Adipocyte (in vitro differentiated cells): Measurements from ENCODE around the gene C20orf204.

Source experiments
- DNase-seq: peaks from one replicate; pipeline ENCODE4 v3.0.0-alpha.2; 2015; ENCODE audit warnings: low read depth
- H3K27me3 ChIP-seq: replicated peaks from 2 replicates; pipeline ENCODE4 v1.7.0; 2013; ENCODE audit warnings: mild to moderate bottlenecking, low read length, moderate library complexity; ENCODE audit not compliant: control insufficient read depth, insufficient read depth
- H3K36me3 ChIP-seq: 2 replicates; pipeline ENCODE4 v1.7.0; 2013; ENCODE audit warnings: low read length, mild to moderate bottlenecking, moderate library complexity; ENCODE audit not compliant: control insufficient read depth, insufficient read depth, severe bottlenecking
- H3K4me1 ChIP-seq: 2 replicates; pipeline ENCODE4 v1.7.0; 2013; ENCODE audit warnings: mild to moderate bottlenecking, low read length, moderate library complexity; ENCODE audit not compliant: control insufficient read depth, insufficient read depth
- H3K4me3 ChIP-seq: 2 replicates; pipeline ENCODE4 v1.7.0; 2013; ENCODE audit warnings: mild to moderate bottlenecking, low read length, moderate library complexity
- H3K9ac ChIP-seq: 2 replicates; pipeline ENCODE4 v1.7.0; 2013; ENCODE audit warnings: mild to moderate bottlenecking, low read length, moderate library complexity
- H3K9me3 ChIP-seq: 2 replicates; pipeline ENCODE4 v1.7.0; 2013; ENCODE audit warnings: mild to moderate bottlenecking, low read length, moderate library complexity; ENCODE audit not compliant: control insufficient read depth

The C20orf204 gene

DNA sequence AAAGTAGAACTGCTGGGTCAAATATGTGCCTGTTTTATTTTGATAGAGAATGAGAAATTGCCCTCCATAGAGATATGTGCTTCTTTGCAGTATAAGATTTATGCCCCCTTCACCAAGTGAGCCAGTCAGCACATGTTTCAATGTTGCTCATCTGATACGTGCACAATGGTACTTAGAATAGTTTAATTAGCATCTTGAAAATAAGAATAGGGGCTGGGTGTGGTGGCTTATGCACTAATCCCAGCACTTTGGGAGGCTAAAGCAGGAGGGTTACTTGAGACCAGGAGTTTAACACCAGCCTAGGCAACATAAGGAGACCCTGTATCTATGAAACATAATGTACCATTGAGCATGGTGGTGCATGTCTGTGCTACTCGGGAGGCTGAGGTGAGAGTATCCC lies 20.3 kb upstream of the C20orf204 start:
- Histone ChIP-seq H3K4me1 (peaks cover 11% of the 10 kb centered on the region), H3K9ac (no peak overlapping the region), H3K36me3 (peaks cover 70% of the 10 kb centered on the region), H3K9me3 (no peaks in the 10 kb centered on the region), H3K27me3 (no peaks in the 10 kb centered on the region), H3K4me3 (no peak overlapping the region)
- DNase-seq = no peak

DNA sequence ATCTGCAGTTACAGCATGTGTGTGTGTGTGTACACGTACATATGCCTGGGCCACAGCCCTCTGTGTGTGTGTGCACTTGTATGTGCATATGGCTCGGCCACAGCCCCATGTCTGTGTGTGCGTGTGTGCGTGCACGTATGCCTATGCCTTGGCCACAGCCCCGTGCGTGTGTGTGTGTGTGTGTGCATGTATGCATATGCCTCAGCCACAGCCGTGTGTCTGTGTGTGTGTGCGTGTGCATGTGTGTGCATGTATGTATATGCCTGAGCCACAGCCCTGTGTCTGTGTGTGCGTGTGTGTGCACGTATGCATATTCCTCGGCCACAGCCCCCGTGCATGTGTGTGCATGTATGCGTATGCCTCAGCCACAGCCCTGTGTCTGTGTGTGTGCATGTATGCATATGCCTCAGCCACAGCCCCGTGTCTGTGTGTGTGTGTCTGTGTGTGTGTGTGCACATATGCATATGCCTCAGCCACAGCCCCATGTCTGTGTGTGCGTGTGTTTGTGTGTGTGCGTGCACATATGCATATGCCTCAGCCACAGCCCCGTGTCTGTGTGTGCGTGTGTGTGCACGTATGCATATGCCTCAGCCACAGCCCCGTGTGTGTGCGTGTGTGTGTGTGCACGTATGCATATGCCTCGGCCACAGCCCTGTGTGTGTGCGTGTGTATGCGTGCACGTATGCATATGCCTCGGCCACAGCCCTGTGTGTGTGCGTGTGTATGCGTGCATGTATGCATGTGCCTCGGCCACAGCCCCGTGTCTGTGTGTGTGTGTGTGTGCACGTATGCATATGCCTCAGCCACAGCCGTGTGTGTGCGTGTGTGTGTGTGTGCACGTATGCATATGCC lies 14.6 kb upstream of the C20orf204 start:
- no peak overlapping the region for H3K4me3 ChIP-seq
- no peak overlapping the region for H3K9ac ChIP-seq
- peaks cover 11% of the 10 kb centered on the region for H3K4me1 ChIP-seq
- no peaks in the 10 kb centered on the region for H3K27me3 ChIP-seq
- H3K36me3 ChIP-seq = peaks cover 84% of the 10 kb centered on the region
- H3K9me3 ChIP-seq = no peaks in the 10 kb centered on the region
- no peak for DNase-seq

DNA sequence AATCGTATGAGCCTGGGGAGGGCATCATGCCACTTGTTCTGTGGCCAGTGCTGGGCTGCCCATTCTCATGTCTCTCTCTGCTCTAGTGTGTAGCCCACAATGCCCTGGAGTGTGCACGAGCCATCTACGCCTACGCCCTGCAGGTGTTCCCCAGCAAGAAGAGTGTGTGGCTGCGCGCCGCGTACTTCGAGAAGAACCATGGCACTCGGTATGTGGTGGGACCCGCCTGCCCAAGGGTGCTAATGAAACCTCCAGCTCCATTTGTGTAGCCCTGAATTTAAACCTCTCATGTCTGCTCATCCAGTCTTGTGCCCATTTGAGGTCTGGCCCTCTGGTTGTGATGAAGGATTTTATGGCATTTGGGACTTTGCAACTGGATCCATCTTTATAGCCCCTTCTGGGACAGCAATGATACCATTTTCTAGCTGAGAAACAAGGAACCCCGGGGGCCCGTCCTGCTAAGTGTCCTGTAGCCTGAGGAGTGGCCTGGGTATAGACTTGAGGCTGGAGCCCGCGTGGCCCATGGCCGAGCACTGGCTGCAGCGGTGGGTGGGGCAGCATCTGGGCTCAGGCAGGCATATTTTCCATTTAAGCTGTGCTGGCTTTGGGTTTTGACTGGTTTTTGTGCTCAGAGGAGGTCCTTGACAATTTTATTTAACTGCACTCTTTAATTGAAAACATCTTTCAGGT lies 13.2 kb upstream of the C20orf204 start:
- Histone ChIP-seq H3K9ac (no peak overlapping the region), H3K27me3 (no peaks in the 10 kb centered on the region), H3K4me3 (no peak overlapping the region), H3K36me3 (peaks cover 91% of the 10 kb centered on the region), H3K9me3 (no peaks in the 10 kb centered on the region), H3K4me1 (peaks cover 11% of the 10 kb centered on the region)
- DNase-seq = no peak

DNA sequence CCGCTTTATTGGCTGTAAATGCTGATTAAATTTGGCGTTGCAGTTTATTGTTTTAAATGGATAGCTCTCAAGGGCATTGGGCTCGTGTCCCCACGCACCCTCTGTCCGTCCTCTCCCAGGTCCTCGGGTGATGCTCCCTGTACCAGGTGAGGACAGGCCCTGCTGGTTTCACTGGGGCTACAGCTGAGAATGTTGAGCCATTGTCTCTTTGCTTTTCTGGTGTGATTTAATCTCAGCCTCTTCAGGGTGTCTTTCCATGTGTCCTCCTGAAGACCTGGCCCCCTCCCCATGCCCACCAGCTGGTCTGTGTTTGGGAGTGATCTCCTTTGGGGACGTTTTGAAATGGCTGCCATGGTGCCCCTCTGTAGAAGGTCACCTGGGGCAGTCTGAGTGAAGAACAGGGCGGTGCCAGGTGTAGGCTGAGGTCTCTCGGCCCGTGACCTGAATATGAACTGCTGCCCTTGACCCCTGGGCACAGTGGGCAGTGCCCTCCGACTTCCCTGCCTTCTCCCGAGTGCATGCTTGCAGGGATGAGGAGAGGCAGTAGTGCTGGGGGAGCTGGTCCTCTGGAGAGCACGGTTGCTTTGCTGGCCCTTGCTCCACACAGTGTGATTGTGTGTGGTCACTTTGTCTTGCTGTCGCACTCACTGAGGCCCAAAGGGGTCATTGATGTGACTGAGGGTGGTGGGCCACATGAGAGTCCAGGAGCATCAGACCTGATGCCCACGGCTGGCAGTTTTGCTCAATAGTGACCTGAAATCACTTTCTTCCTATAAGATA lies 12.4 kb upstream of the C20orf204 start:
- Histone ChIP-seq H3K36me3 (peaks cover 91% of the 10 kb centered on the region), H3K4me1 (peaks cover 11% of the 10 kb centered on the region), H3K27me3 (no peaks in the 10 kb centered on the region), H3K9me3 (no peaks in the 10 kb centered on the region), H3K4me3 (no peak overlapping the region), H3K9ac (no peak overlapping the region)
- no peak for DNase-seq

DNA sequence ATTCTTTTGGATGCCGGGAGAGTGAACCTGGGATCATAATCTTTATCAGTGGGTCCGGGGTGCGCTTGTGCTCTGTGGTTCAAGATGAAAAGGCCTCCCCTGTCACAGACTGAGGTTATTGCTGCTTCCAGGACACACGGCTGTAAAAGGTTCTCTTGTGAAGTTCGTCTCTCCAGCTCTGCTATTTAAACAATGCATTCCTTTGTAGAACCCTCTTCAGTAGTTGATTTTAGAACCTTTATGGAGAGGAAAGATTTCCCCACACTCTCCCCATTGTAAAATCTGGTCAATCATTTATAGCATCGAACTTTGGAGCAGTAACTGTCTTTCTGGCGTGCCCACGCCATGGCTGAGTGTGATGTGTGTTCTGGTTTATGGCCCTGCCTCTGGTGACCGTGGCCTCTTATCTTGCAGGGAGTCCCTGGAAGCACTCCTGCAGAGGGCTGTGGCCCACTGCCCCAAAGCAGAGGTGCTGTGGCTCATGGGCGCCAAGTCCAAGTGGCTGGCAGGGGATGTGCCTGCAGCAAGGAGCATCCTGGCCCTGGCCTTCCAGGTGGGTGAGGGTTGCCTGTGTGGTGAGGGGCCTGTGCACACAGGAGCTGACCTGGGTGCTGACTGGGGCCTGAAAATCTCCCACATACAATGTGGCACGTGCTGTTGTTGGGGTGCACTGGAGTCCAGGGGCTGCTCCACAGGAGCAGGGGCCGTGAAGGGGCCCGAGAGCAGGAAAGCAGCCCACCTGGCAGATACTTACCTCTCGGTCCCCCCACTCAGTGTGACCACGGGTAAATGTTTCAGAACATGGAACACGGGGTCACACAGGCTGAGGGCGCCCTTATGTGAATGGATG lies 11.6 kb upstream of the C20orf204 start:
- H3K9me3 ChIP-seq = no peaks in the 10 kb centered on the region
- H3K9ac ChIP-seq = no peak overlapping the region
- peaks cover 92% of the 10 kb centered on the region for H3K36me3 ChIP-seq
- no peak for DNase-seq
- H3K27me3 ChIP-seq = no peaks in the 10 kb centered on the region
- no peak overlapping the region for H3K4me3 ChIP-seq
- H3K4me1 ChIP-seq = peaks cover 9% of the 10 kb centered on the region

DNA sequence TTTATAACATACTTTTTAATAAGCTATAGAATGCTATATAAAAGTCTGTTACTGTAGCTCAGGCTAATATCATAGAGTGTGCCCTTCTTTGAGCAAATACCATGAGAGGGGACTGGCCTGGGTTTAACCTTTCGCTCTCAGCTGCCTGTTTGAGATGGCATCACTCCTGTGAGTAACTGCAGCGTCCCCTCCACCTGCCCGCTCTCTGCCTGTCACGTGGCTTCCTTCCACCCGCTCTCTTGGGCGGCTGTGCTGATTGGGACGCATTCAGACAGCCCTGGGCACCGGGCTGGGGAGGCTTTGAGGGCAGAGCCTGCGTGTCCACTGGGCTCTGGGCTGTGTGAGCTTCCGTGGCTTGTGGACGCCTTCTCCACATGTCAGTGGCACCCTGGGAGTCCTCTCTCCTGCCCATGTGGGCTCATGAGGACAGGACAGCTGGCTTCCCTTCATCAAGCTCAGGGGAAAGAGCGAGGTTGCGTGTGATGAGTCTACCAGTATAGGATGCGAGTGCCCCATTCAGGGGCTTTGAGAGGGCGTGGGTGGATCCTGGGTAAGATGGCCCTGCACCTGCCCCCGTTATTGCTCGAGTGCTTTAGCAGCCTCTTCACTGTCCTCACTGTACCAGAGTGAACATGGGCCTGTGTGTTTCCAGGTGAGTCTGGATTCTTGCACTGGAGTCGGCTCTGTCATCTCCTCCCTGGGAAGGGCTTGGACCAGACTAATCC lies 10.7 kb upstream of the C20orf204 start:
- peaks cover 95% of the 10 kb centered on the region for H3K36me3 ChIP-seq
- H3K27me3 ChIP-seq = no peaks in the 10 kb centered on the region
- H3K9me3 ChIP-seq = no peaks in the 10 kb centered on the region
- H3K4me1 ChIP-seq = peaks cover 2% of the 10 kb centered on the region
- no peak for DNase-seq
- H3K4me3 ChIP-seq = no peak overlapping the region
- H3K9ac ChIP-seq = no peak overlapping the region

DNA sequence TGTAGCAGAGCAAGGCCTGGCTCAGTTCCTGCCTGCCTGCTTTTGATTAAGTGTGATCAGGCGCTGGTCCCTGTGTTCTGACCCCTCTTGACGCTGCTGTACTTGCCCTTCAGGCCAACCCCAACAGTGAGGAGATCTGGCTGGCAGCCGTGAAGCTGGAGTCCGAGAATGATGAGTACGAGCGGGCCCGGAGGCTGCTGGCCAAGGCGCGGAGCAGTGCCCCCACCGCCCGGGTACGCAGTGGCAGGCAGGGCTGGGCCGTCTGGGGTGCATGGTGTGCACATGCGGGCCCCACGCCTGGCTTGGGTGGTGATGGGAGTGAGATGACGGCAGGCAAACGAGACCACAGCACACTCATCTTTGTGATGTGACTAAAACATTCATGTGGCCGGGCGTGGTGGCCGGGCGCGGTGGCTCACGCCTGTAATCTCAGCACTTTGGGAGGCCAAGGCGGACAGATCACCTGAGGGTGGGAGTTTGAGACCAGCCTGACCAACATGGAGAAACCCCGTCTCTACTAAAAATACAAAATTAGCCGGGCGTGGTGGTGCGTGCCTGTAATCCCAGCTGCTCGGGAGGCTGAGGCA lies 10.1 kb upstream of the C20orf204 start:
- H3K27me3 ChIP-seq = no peaks in the 10 kb centered on the region
- no peak overlapping the region for H3K9ac ChIP-seq
- no peaks in the 10 kb centered on the region for H3K4me1 ChIP-seq
- no peaks in the 10 kb centered on the region for H3K9me3 ChIP-seq
- no peak for DNase-seq
- H3K4me3 ChIP-seq = no peak overlapping the region
- H3K36me3 ChIP-seq = peaks cover 98% of the 10 kb centered on the region

DNA sequence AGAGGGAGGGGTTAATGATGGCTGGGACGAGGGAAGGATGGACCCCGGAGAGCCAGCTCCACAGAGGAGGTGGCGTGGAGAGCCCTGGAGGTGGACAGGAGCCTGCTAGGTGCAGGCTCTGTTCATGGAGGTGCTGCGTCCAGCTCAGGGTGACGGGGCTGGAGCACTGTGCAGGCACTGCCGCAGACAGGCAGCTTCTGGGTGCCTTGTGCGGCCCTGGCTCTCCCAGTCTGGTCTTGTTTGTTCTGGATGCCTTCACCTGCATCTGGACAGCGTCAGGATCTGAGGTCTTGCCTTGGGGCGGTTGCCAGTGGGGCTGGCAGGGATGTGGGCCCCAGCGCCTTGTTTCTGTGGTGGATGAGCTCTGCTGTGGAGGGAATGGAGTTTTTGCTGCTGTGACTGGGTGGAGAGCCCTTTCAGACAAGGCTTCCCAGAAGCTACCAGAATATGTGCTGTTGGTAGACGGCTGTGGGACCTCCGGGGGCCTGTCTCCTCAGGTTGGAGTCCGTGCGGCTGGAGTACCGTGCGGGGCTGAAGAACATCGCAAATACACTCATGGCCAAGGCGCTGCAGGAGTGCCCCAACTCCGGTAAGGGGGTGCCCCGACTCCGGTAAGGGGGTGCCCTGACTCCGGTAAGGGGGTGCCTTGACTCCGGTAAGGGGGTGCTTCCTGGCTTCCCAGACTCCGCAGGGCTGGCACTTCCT lies 7.8 kb upstream of the C20orf204 start:
- H3K36me3 ChIP-seq = peaks cover 98% of the 10 kb centered on the region
- no peak overlapping the region for H3K4me3 ChIP-seq
- no peaks in the 10 kb centered on the region for H3K9me3 ChIP-seq
- DNase-seq = no peak
- H3K27me3 ChIP-seq = no peaks in the 10 kb centered on the region
- H3K9ac ChIP-seq = no peak overlapping the region
- H3K4me1 ChIP-seq = no peaks in the 10 kb centered on the region

DNA sequence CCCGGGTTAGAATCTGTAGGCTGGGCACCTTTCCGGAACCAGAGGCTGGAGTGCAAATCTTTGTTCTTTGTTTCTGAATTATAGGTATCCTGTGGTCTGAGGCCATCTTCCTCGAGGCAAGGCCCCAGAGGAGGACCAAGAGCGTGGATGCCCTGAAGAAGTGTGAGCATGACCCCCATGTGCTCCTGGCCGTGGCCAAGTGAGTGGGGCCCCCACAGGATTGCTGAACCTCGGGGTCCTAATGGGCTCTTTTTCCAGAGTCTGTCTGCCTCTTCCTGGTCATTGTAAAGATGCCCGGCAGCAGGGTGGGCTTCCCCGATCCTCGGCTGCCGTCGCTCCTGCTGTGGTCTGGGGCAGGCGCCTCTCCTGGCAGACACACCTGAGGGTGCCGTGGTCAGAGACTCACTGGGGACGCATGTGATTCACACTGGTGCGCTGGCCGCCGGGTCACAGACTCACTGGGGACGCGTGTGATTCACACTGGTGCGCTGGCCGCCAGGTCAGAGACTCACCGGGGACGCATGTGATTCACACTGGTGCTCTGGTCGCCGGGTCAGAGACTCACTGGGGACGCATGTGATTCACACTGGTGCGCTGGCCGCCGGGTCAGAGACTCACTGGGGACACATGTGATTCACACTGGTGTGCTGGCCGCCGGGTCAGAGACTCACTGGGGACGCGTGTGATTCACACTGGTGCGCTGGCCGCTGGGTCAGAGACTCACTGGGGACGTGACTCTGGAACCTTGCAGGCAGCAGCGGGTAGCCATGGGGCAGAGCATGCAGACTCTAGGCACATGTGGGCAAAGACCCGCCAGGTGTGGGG lies 6.5 kb upstream of the C20orf204 start:
- peaks cover 84% of the 10 kb centered on the region for H3K36me3 ChIP-seq

More for the DNA sequence above, 6.5 kb upstream of the C20orf204 start:
- H3K4me1 ChIP-seq = peaks cover 5% of the 10 kb centered on the region
- no peak overlapping the region for H3K4me3 ChIP-seq
- no peak overlapping the region for H3K9ac ChIP-seq
- no peaks in the 10 kb centered on the region for H3K9me3 ChIP-seq
- DNase-seq = no peak
- H3K27me3 ChIP-seq = no peaks in the 10 kb centered on the region
